ENCODE results near the gene KRT76. TPM values are rescaled to one million over a fixed set of nuclear protein-coding genes. Genes with fewer than 3 reads are reported as not detected.
"Not testable (repeated sequence)": the region's sequence is repeated elsewhere in the genome, so short reads cannot be mapped to it uniquely, and the experiment has no call there.

KRT76 gene
- total RNA-seq, 2 donors from 2014 or later, result not detected

GRCh38 chr12:52771505-52771904 lies 5.6 kb downstream of the KRT76 start:
- ATAC-seq, result no peak

GRCh38 chr12:52771088-52771487 lies 6.1 kb downstream of the KRT76 start:
- Mint-ChIP-seq H3K4me3 (no peak overlapping the region), H3K4me1 (ENCODE audit: low read depth in 2 of 2) (peaks cover 0 to 3% of the 10 kb centered on the region in 2 donors), H3K9me3 (no peaks in the 10 kb centered on the region), H3K27ac (no peak overlapping the region), H3K36me3 (no peaks in the 10 kb centered on the region), H3K27me3 (peaks cover 7 to 10% of the 10 kb centered on the region in 2 donors)
- ATAC-seq, result no peak
- DNase-seq (ENCODE audit: low spot score), result no peak

More at GRCh38 chr12:52771505-52771904, 5.6 kb downstream of the KRT76 start:
- H3K36me3 Mint-ChIP-seq, result no peaks in the 10 kb centered on the region
- peaks cover 0 to 3% of the 10 kb centered on the region in 2 donors for H3K4me1 Mint-ChIP-seq (ENCODE audit: low read depth in 2 of 2)
- DNase-seq (ENCODE audit: low spot score), result no peak
- no peaks in the 10 kb centered on the region for H3K9me3 Mint-ChIP-seq
- H3K4me3 Mint-ChIP-seq, result no peak overlapping the region
- H3K27ac Mint-ChIP-seq, result no peak overlapping the region
- H3K27me3 Mint-ChIP-seq, result peaks cover 6 to 7% of the 10 kb centered on the region in 2 donors

GRCh38 chr12:52769946-52770345 lies 7.2 kb downstream of the KRT76 start:
- H3K4me1 Mint-ChIP-seq (ENCODE audit: low read depth in 2 of 2), result peaks cover 0 to 3% of the 10 kb centered on the region in 2 donors
- DNase-seq (ENCODE audit: low spot score) (no peak), ATAC-seq (no peak)
- no peaks in the 10 kb centered on the region for H3K36me3 Mint-ChIP-seq
- no peak overlapping the region for H3K4me3 Mint-ChIP-seq
- H3K27ac Mint-ChIP-seq, result no peak overlapping the region
- no peaks in the 10 kb centered on the region for H3K9me3 Mint-ChIP-seq
- H3K27me3 Mint-ChIP-seq, result peaks cover 7 to 10% of the 10 kb centered on the region in 2 donors

- H3K4me1 Mint-ChIP-seq (ENCODE audit: low read depth in 2 of 2), result peaks cover 0 to 3% of the 10 kb centered on the region in 2 donors
- no peak for DNase-seq (ENCODE audit: low spot score)
- no peak for ATAC-seq
- no peaks in the 10 kb centered on the region for H3K36me3 Mint-ChIP-seq
- H3K4me3 Mint-ChIP-seq, result no peak overlapping the region
- H3K27ac Mint-ChIP-seq, result no peak overlapping the region
- no peaks in the 10 kb centered on the region for H3K9me3 Mint-ChIP-seq
- H3K27me3 Mint-ChIP-seq, result peaks cover 7 to 10% of the 10 kb centered on the region in 2 donors
Measured at GRCh38 chr12:52769354-52769753, 7.8 kb downstream of the KRT76 start.

- Mint-ChIP-seq H3K27me3 (peaks cover 7 to 10% of the 10 kb centered on the region in 2 donors), H3K4me1 (ENCODE audit: low read depth in 2 of 2) (peaks cover 0 to 3% of the 10 kb centered on the region in 2 donors), H3K4me3 (no peak overlapping the region), H3K36me3 (no peaks in the 10 kb centered on the region), H3K9me3 (no peaks in the 10 kb centered on the region), H3K27ac (no peak overlapping the region)
- no peak for DNase-seq (ENCODE audit: low spot score)
- ATAC-seq, result no peak
Measured at GRCh38 chr12:52768479-52769200, 8.5 kb downstream of the KRT76 start.

- Mint-ChIP-seq H3K36me3 (no peaks in the 10 kb centered on the region), H3K9me3 (no peaks in the 10 kb centered on the region), H3K27me3 (peaks cover 0 to 12% of the 10 kb centered on the region in 2 donors), H3K27ac (no peak overlapping the region), H3K4me1 (ENCODE audit: low read depth in 2 of 2) (peaks cover 0 to 3% of the 10 kb centered on the region in 2 donors), H3K4me3 (no peak overlapping the region)
- no peak for ATAC-seq
- no peak for DNase-seq (ENCODE audit: low spot score)
Measured at GRCh38 chr12:52767427-52767826, 9.7 kb downstream of the KRT76 start.

- Mint-ChIP-seq H3K27me3 (peaks cover 0 to 12% of the 10 kb centered on the region in 2 donors), H3K4me3 (no peak overlapping the region), H3K36me3 (no peaks in the 10 kb centered on the region), H3K4me1 (ENCODE audit: low read depth in 2 of 2) (peaks cover 0 to 3% of the 10 kb centered on the region in 2 donors), H3K9me3 (no peaks in the 10 kb centered on the region), H3K27ac (no peak overlapping the region)
- ATAC-seq, result no peak
- DNase-seq (ENCODE audit: low spot score), result no peak
Measured at GRCh38 chr12:52767020-52767379, 10.1 kb downstream of the KRT76 start.

GRCh38 chr12:52766351-52767019 lies 10.7 kb downstream of the KRT76 start:
- Mint-ChIP-seq H3K9me3 (no peaks in the 10 kb centered on the region), H3K27me3 (peaks cover 0 to 12% of the 10 kb centered on the region in 2 donors), H3K36me3 (no peaks in the 10 kb centered on the region), H3K27ac (no peak overlapping the region), H3K4me1 (ENCODE audit: low read depth in 2 of 2) (peaks cover 0 to 3% of the 10 kb centered on the region in 2 donors), H3K4me3 (no peak overlapping the region)
- DNase-seq (ENCODE audit: low spot score) (no peak), ATAC-seq (no peak)

- peaks cover 0 to 3% of the 10 kb centered on the region in 2 donors for H3K4me1 Mint-ChIP-seq (ENCODE audit: low read depth in 2 of 2)
Measured at GRCh38 chr12:52765702-52766101, 11.4 kb downstream of the KRT76 start.

GRCh38 chr12:52763991-52764390 lies 13.2 kb downstream of the KRT76 start:
- ATAC-seq (no peak), DNase-seq (ENCODE audit: low spot score) (no peak)
- no peak overlapping the region for H3K27ac Mint-ChIP-seq
- no peak overlapping the region for H3K4me3 Mint-ChIP-seq
- peaks cover 0 to 6% of the 10 kb centered on the region in 2 donors for H3K27me3 Mint-ChIP-seq
- peaks cover 5% of the 10 kb centered on the region for H3K36me3 Mint-ChIP-seq
- H3K9me3 Mint-ChIP-seq, result peaks cover 4% of the 10 kb centered on the region
- no peaks in the 10 kb centered on the region for H3K4me1 Mint-ChIP-seq (ENCODE audit: low read depth in 2 of 2)

More at GRCh38 chr12:52765702-52766101, 11.4 kb downstream of the KRT76 start:
- peaks cover 0 to 6% of the 10 kb centered on the region in 2 donors for H3K27me3 Mint-ChIP-seq
- peaks cover 3% of the 10 kb centered on the region for H3K36me3 Mint-ChIP-seq
- H3K9me3 Mint-ChIP-seq, result peaks cover 3% of the 10 kb centered on the region
- ATAC-seq (no peak), DNase-seq (ENCODE audit: low spot score) (no peak)
- H3K27ac Mint-ChIP-seq, result no peak overlapping the region
- no peak overlapping the region for H3K4me3 Mint-ChIP-seq

GRCh38 chr12:52763036-52763659 lies 14.0 kb downstream of the KRT76 start:
- Mint-ChIP-seq H3K27ac (no peak overlapping the region), H3K4me3 (no peak overlapping the region), H3K36me3 (peaks cover 5% of the 10 kb centered on the region), H3K9me3 (peaks cover 4% of the 10 kb centered on the region), H3K27me3 (peaks cover 0 to 6% of the 10 kb centered on the region in 2 donors), H3K4me1 (ENCODE audit: low read depth in 2 of 2) (no peaks in the 10 kb centered on the region)
- no peak for DNase-seq (ENCODE audit: low spot score)
- no peak for ATAC-seq

- no peak for ATAC-seq
- peaks cover 0 to 6% of the 10 kb centered on the region in 2 donors for H3K27me3 Mint-ChIP-seq
- H3K36me3 Mint-ChIP-seq, result peaks cover 5% of the 10 kb centered on the region
- no peak for DNase-seq (ENCODE audit: low spot score)
- no peak overlapping the region for H3K27ac Mint-ChIP-seq
- no peak overlapping the region for H3K4me3 Mint-ChIP-seq
- no peaks in the 10 kb centered on the region for H3K4me1 Mint-ChIP-seq (ENCODE audit: low read depth in 2 of 2)
- H3K9me3 Mint-ChIP-seq, result peaks cover 4% of the 10 kb centered on the region
Measured at GRCh38 chr12:52761802-52762201, 15.3 kb downstream of the KRT76 start.

GRCh38 chr12:52761218-52761617 lies 15.9 kb downstream of the KRT76 start:
- H3K36me3 Mint-ChIP-seq; H3K4me1 Mint-ChIP-seq (ENCODE audit: low read depth in 2 of 2); H3K9me3 Mint-ChIP-seq; H3K27ac Mint-ChIP-seq; H3K27me3 Mint-ChIP-seq; ATAC-seq; DNase-seq (ENCODE audit: low spot score); H3K4me3 Mint-ChIP-seq: not testable (repeated sequence)

GRCh38 chr12:52760623-52761022 lies 16.5 kb downstream of the KRT76 start:
- Mint-ChIP-seq H3K4me1 (ENCODE audit: low read depth in 2 of 2) (no peaks in the 10 kb centered on the region), H3K27ac (no peak overlapping the region), H3K9me3 (peaks cover 4% of the 10 kb centered on the region), H3K4me3 (no peak overlapping the region), H3K27me3 (peaks cover 0 to 3% of the 10 kb centered on the region in 2 donors), H3K36me3 (peaks cover 5% of the 10 kb centered on the region)
- DNase-seq (ENCODE audit: low spot score) (no peak), ATAC-seq (no peak)
